ENCODE measurements around the gene BCL11A.

DNA sequence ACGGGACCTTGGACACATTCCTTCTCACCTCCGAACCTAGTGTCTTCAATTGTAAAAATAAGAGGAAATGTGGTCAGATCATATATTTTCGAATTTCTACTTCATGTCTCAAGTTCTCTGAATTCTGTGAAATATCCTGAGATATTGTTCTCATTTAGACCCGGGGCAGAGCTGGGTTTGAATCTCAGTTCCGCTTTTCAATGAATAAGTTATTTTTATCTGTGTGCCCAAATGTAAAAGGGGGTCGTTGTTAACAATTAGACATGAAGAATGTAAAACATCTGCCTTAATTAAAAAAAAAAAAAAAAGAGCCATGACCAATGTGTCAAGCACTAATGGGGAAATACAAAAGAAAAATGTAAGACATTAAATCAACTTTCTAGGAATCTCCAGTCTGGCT lies 48.9 kb upstream of the BCL11A start:
- TF ChIP-seq, protein P1, sequence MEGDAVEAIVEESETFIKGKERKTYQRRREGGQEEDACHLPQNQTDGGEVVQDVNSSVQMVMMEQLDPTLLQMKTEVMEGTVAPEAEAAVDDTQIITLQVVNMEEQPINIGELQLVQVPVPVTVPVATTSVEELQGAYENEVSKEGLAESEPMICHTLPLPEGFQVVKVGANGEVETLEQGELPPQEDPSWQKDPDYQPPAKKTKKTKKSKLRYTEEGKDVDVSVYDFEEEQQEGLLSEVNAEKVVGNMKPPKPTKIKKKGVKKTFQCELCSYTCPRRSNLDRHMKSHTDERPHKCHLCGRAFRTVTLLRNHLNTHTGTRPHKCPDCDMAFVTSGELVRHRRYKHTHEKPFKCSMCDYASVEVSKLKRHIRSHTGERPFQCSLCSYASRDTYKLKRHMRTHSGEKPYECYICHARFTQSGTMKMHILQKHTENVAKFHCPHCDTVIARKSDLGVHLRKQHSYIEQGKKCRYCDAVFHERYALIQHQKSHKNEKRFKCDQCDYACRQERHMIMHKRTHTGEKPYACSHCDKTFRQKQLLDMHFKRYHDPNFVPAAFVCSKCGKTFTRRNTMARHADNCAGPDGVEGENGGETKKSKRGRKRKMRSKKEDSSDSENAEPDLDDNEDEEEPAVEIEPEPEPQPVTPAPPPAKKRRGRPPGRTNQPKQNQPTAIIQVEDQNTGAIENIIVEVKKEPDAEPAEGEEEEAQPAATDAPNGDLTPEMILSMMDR (IDR thresholded peaks at IDR 0.05), result no peak
- TF ChIP-seq RARB (CRISPR knock-in tag; IDR thresholded peaks at IDR 0.05) (no peak), POLR2A (IDR thresholded peaks at IDR 0.05; ENCODE audit: low read length) (no peak), HOXA7 (CRISPR knock-in tag; IDR thresholded peaks at IDR 0.05) (no peak), HDAC2 (IDR thresholded peaks at IDR 0.05) (no peak), ZFP36 (IDR thresholded peaks at IDR 0.05; ENCODE audit: borderline replicate concordance, partially characterized antibody) (no peak), JUN (IDR thresholded peaks at IDR 0.05) (no peak), KDM1A (IDR thresholded peaks at IDR 0.05; ENCODE audit: low read depth) (no peak), SMC3 (IDR thresholded peaks at IDR 0.05) (no peak), JUNB (IDR thresholded peaks at IDR 0.05) (no peak), CBX2 (IDR thresholded peaks at IDR 0.05; ENCODE audit: borderline replicate concordance, low read depth) (no peak)
- TF ChIP-seq, protein P2, sequence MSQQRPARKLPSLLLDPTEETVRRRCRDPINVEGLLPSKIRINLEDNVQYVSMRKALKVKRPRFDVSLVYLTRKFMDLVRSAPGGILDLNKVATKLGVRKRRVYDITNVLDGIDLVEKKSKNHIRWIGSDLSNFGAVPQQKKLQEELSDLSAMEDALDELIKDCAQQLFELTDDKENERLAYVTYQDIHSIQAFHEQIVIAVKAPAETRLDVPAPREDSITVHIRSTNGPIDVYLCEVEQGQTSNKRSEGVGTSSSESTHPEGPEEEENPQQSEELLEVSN (IDR thresholded peaks at IDR 0.05; ENCODE audit: borderline replicate concordance, low read depth), result no peak
- TF ChIP-seq, protein P3, sequence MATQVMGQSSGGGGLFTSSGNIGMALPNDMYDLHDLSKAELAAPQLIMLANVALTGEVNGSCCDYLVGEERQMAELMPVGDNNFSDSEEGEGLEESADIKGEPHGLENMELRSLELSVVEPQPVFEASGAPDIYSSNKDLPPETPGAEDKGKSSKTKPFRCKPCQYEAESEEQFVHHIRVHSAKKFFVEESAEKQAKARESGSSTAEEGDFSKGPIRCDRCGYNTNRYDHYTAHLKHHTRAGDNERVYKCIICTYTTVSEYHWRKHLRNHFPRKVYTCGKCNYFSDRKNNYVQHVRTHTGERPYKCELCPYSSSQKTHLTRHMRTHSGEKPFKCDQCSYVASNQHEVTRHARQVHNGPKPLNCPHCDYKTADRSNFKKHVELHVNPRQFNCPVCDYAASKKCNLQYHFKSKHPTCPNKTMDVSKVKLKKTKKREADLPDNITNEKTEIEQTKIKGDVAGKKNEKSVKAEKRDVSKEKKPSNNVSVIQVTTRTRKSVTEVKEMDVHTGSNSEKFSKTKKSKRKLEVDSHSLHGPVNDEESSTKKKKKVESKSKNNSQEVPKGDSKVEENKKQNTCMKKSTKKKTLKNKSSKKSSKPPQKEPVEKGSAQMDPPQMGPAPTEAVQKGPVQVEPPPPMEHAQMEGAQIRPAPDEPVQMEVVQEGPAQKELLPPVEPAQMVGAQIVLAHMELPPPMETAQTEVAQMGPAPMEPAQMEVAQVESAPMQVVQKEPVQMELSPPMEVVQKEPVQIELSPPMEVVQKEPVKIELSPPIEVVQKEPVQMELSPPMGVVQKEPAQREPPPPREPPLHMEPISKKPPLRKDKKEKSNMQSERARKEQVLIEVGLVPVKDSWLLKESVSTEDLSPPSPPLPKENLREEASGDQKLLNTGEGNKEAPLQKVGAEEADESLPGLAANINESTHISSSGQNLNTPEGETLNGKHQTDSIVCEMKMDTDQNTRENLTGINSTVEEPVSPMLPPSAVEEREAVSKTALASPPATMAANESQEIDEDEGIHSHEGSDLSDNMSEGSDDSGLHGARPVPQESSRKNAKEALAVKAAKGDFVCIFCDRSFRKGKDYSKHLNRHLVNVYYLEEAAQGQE (IDR thresholded peaks at IDR 0.05), result no peak
